Prostate gland (tissue), 2 donors: ENCODE data around the gene XCL2.

Experiments used
- POLR2AphosphoS5 ChIP-seq: sonication (generic); formaldehyde crosslinking; IDR thresholded peaks from one replicate; pipeline ENCODE4 v1.6.1; 2017; ENCODE audit warnings: antibody characterized with exemption
- TF ChIP-seq, protein P1 (sequence below), 4 experiments: fragments of 200-600 bp in 2 of 4; fragments of 450-650 bp in 2 of 4; sonication (generic) in 2 of 4; IDR thresholded peaks; 1 replicate in 3 of 4; 2 replicates in 1 of 4; pipeline ENCODE4 v1.5.1; 2016 to 2019; ENCODE audit warnings: antibody characterized with exemption in 4 of 4, mild to moderate bottlenecking in 2 of 4, moderate library complexity in 2 of 4

DNA sequence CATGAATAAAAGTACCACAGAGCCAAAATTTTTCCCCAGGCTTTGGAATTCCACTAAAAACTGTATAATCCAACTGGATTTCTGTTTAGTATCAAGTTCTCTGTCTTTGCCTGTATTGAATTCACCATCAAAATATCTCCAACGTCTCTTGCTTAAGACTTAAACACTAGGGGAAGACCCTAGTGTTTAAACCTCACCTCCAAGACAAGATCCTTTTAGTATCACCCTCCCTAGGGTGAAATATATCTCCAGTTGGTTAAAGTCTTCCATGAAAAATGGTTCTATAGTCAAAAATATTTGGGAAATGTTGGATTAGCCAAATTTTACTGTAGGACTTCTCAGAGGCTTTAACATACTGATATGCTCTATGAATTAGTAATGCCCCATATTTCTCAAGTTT is 24.5 kb upstream of the XCL2 start:
- TF ChIP-seq, protein P1, sequence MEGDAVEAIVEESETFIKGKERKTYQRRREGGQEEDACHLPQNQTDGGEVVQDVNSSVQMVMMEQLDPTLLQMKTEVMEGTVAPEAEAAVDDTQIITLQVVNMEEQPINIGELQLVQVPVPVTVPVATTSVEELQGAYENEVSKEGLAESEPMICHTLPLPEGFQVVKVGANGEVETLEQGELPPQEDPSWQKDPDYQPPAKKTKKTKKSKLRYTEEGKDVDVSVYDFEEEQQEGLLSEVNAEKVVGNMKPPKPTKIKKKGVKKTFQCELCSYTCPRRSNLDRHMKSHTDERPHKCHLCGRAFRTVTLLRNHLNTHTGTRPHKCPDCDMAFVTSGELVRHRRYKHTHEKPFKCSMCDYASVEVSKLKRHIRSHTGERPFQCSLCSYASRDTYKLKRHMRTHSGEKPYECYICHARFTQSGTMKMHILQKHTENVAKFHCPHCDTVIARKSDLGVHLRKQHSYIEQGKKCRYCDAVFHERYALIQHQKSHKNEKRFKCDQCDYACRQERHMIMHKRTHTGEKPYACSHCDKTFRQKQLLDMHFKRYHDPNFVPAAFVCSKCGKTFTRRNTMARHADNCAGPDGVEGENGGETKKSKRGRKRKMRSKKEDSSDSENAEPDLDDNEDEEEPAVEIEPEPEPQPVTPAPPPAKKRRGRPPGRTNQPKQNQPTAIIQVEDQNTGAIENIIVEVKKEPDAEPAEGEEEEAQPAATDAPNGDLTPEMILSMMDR (IDR thresholded peaks at IDR 0.05), result no peak
- TF ChIP-seq POLR2AphosphoS5, result no peak
